SK-N-SH (cell line): ENCODE results near the gene SASH1.

ENCODE experiments used
- EP300 ChIP-seq, 2 experiments: IDR thresholded peaks; 2 replicates each; pipeline versions ENCODE4 v1.4.0 to v1.6.1; 2012; ENCODE audit warnings: borderline replicate concordance in 1 of 2, low read depth in 1 of 2, low read length in 1 of 2
- EZH2phosphoT487 ChIP-seq: fragments of 200-600 bp; sonication (generic); IDR thresholded peaks from 2 replicates; pipeline ENCODE4 v1.6.1; 2017; ENCODE audit warnings: low read depth, mixed run types, mild to moderate bottlenecking, antibody characterized with exemption, moderate library complexity, borderline replicate concordance
- GABPA ChIP-seq: IDR thresholded peaks from 2 replicates; pipeline ENCODE4 v1.4.0; 2012; ENCODE audit warnings: low read depth, mild to moderate bottlenecking
- MEF2A ChIP-seq: IDR thresholded peaks from 2 replicates; pipeline ENCODE4 v1.4.0; 2012; ENCODE audit warnings: low read depth, borderline replicate concordance
- NFIC ChIP-seq: IDR thresholded peaks from 2 replicates; pipeline ENCODE4 v1.4.0; 2012; ENCODE audit warnings: borderline replicate concordance
- POLR2AphosphoS5 ChIP-seq: IDR thresholded peaks from 2 replicates; pipeline ENCODE4 v1.6.1; 2012; ENCODE audit warnings: low read depth, low read length
- RAD21 ChIP-seq: IDR thresholded peaks from 2 replicates; pipeline ENCODE4 v1.6.1; 2012; ENCODE audit warnings: mild to moderate bottlenecking, low read length
- RFX5 ChIP-seq: IDR thresholded peaks from 2 replicates; pipeline ENCODE4 v1.6.1; 2012; ENCODE audit warnings: mild to moderate bottlenecking, improper control_type of control experiment, low read length
- RXRA ChIP-seq: IDR thresholded peaks from 2 replicates; pipeline ENCODE4 v1.4.0; 2012; ENCODE audit warnings: low read depth, mild to moderate bottlenecking, borderline replicate concordance
- SMC3 ChIP-seq: IDR thresholded peaks from 2 replicates; pipeline ENCODE4 v1.6.1; 2012; ENCODE audit warnings: low read depth, low read length, improper control_type of control experiment
- USF2 ChIP-seq: fragments of 150-350 bp; IDR thresholded peaks from 2 replicates; pipeline ENCODE4 v1.6.1; 2017; ENCODE audit warnings: antibody characterized with exemption, low read length, low read depth, borderline replicate concordance
- TF ChIP-seq, protein P1 (sequence below): fragments of 200-600 bp; sonication (generic); IDR thresholded peaks from 2 replicates; pipeline ENCODE4 v1.6.1; 2017; ENCODE audit warnings: antibody characterized with exemption, mild to moderate bottlenecking, moderate library complexity
- TF ChIP-seq, protein P2 (sequence below): IDR thresholded peaks from 2 replicates; pipeline ENCODE4 v1.6.1; 2012; ENCODE audit warnings: mild to moderate bottlenecking, low read depth, low read length, moderate library complexity
- TF ChIP-seq, protein P3 (sequence below): IDR thresholded peaks from 2 replicates; pipeline ENCODE4 v1.4.0; 2012; ENCODE audit warnings: low read depth, borderline replicate concordance

GRCh38 chr6:148348335-148348734 is 5.7 kb downstream of the SASH1 start:
- TF ChIP-seq, protein P1, sequence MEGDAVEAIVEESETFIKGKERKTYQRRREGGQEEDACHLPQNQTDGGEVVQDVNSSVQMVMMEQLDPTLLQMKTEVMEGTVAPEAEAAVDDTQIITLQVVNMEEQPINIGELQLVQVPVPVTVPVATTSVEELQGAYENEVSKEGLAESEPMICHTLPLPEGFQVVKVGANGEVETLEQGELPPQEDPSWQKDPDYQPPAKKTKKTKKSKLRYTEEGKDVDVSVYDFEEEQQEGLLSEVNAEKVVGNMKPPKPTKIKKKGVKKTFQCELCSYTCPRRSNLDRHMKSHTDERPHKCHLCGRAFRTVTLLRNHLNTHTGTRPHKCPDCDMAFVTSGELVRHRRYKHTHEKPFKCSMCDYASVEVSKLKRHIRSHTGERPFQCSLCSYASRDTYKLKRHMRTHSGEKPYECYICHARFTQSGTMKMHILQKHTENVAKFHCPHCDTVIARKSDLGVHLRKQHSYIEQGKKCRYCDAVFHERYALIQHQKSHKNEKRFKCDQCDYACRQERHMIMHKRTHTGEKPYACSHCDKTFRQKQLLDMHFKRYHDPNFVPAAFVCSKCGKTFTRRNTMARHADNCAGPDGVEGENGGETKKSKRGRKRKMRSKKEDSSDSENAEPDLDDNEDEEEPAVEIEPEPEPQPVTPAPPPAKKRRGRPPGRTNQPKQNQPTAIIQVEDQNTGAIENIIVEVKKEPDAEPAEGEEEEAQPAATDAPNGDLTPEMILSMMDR, result no peak
- TF ChIP-seq, protein P2, sequence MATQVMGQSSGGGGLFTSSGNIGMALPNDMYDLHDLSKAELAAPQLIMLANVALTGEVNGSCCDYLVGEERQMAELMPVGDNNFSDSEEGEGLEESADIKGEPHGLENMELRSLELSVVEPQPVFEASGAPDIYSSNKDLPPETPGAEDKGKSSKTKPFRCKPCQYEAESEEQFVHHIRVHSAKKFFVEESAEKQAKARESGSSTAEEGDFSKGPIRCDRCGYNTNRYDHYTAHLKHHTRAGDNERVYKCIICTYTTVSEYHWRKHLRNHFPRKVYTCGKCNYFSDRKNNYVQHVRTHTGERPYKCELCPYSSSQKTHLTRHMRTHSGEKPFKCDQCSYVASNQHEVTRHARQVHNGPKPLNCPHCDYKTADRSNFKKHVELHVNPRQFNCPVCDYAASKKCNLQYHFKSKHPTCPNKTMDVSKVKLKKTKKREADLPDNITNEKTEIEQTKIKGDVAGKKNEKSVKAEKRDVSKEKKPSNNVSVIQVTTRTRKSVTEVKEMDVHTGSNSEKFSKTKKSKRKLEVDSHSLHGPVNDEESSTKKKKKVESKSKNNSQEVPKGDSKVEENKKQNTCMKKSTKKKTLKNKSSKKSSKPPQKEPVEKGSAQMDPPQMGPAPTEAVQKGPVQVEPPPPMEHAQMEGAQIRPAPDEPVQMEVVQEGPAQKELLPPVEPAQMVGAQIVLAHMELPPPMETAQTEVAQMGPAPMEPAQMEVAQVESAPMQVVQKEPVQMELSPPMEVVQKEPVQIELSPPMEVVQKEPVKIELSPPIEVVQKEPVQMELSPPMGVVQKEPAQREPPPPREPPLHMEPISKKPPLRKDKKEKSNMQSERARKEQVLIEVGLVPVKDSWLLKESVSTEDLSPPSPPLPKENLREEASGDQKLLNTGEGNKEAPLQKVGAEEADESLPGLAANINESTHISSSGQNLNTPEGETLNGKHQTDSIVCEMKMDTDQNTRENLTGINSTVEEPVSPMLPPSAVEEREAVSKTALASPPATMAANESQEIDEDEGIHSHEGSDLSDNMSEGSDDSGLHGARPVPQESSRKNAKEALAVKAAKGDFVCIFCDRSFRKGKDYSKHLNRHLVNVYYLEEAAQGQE, result no peak
- TF ChIP-seq RAD21 (no peak), NFIC (no peak), SMC3 (no peak), POLR2AphosphoS5 (no peak), RFX5 (no peak), EZH2phosphoT487 (no peak), EP300 (IDR thresholded peaks at IDR 0.05; ENCODE audit: borderline replicate concordance in 1 of 2, low read depth in 1 of 2, low read length in 1 of 2) (no peak), RXRA (no peak), GABPA (no peak), USF2 (no peak), MEF2A (no peak)
- TF ChIP-seq, protein P3, sequence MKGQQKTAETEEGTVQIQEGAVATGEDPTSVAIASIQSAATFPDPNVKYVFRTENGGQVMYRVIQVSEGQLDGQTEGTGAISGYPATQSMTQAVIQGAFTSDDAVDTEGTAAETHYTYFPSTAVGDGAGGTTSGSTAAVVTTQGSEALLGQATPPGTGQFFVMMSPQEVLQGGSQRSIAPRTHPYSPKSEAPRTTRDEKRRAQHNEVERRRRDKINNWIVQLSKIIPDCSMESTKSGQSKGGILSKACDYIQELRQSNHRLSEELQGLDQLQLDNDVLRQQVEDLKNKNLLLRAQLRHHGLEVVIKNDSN, result no peak
